A549 treated with dexamethasone at 1 μM for 4 hours (cell line): ENCODE measurements around the gene SYVN1. TPM values are rescaled to one million over a fixed set of nuclear protein-coding genes. Genes with fewer than 3 reads are reported as not detected.

Experiments
- total RNA-seq: library from RNA; stranded (reverse); fragments of 200-300 nt; extraction: Qiagen RNA extraction; gene quantifications from 5 replicates; pipeline ENCODE4 v1.2.3, GENCODE V29; 2022

Gene SYVN1
- total RNA-seq: 24.1 to 42.1 TPM (median 41.2 TPM) in 5 replicates

GRCh38 chr11:65134240-65134951, at the start of gene SYVN1:
Gene SYVN1, minus strand, starts transcription at chr11:65134519. Its CDS starts 918 bp downstream, at chr11:65133601.

GRCh38 chr11:65181569-65182257, 47.4 kb upstream of the SYVN1 start, which contains the start of gene CAPN1:
Gene CAPN1, plus strand, starts transcription at chr11:65181928. Its CDS starts 774 bp downstream, at chr11:65182702.

GRCh38 chr11:65170058-65170534, 35.8 kb upstream of the SYVN1 start, which contains the start of gene SPDYC:
Gene SPDYC, plus strand, starts transcription at chr11:65170233. Its CDS starts 1,125 bp downstream, at chr11:65171358.

GRCh38 chr11:65121865-65122696, 12.2 kb downstream of the SYVN1 start, which contains the start of the genes FAU and MRPL49:
Gene FAU, minus strand, starts transcription at chr11:65122134. Its CDS starts 321 bp downstream, at chr11:65121813.
Gene MRPL49, plus strand, starts transcription at chr11:65122321. Its CDS starts 26 bp downstream, at chr11:65122347.

GRCh38 chr11:65117206-65118096, 16.9 kb downstream of the SYVN1 start, which contains the start of gene ZNHIT2:
Gene ZNHIT2, minus strand, starts transcription at chr11:65117701. Its CDS starts 48 bp downstream, at chr11:65117653.

GRCh38 chr11:65111744-65112545, 22.4 kb downstream of the SYVN1 start, which contains the start of gene TM7SF2:
Gene TM7SF2, plus strand, starts transcription at chr11:65111872. Its CDS starts 144 bp downstream, at chr11:65112016.

GRCh38 chr11:65095974-65096806, 38.1 kb downstream of the SYVN1 start, which contains the start of gene VPS51:
Gene VPS51, plus strand, starts transcription at chr11:65096214. Its CDS starts 37 bp downstream, at chr11:65096251.

GRCh38 chr11:65083834-65084597, 50.3 kb downstream of the SYVN1 start, which contains the start of the genes CDCA5 and ZFPL1:
Gene CDCA5, minus strand, starts transcription at chr11:65084040. Its CDS starts 62 bp downstream, at chr11:65083978.
Gene ZFPL1, plus strand, starts transcription at chr11:65084222. Its CDS starts 477 bp downstream, at chr11:65084699.

Other genes starting within 250 kb of the SYVN1 start
- gene ATG2A, start 217.3 kb downstream of the SYVN1 start, total RNA-seq: 11.0 to 20.8 TPM (median 19.2 TPM) in 5 replicates
- 3.5 to 4.4 TPM (median 4.1 TPM) in 5 replicates for gene PPP2R5B, start 209.8 kb downstream of the SYVN1 start, total RNA-seq
- not detected in 5 replicates for gene GPHA2, start 198.6 kb downstream of the SYVN1 start, total RNA-seq
- not detected in 5 replicates for gene MAJIN, start 162.4 kb downstream of the SYVN1 start, total RNA-seq
- gene BATF2, start 137.5 kb downstream of the SYVN1 start, total RNA-seq: 0.33 to 0.65 TPM (median 0.47 TPM) in 5 replicates
- 172 to 187 TPM (median 178 TPM) in 5 replicates for gene ARL2, start 120.4 kb downstream of the SYVN1 start, total RNA-seq
- gene SNX15, start 107.1 kb downstream of the SYVN1 start, total RNA-seq: 18.9 to 23.9 TPM (median 22.8 TPM) in 5 replicates
- 33.5 to 51.7 TPM (median 49.0 TPM) in 5 replicates for gene SAC3D1, start 93.3 kb downstream of the SYVN1 start, total RNA-seq
- gene NAALADL1, start 76.0 kb downstream of the SYVN1 start, total RNA-seq: 0.18 TPM in 1 of 5 replicates, not detected in the others
- gene CDCA5, start 50.5 kb downstream of the SYVN1 start, total RNA-seq: 64.4 to 77.1 TPM (median 72.9 TPM) in 5 replicates
- gene ZFPL1, start 50.3 kb downstream of the SYVN1 start, total RNA-seq: 33.7 to 38.4 TPM (median 36.4 TPM) in 5 replicates
- gene VPS51, start 38.3 kb downstream of the SYVN1 start, total RNA-seq: 55.8 to 61.2 TPM (median 60.5 TPM) in 5 replicates
- gene TM7SF2, start 22.6 kb downstream of the SYVN1 start, total RNA-seq: 4.6 to 8.6 TPM (median 5.9 TPM) in 5 replicates
- gene ZNHIT2, start 16.8 kb downstream of the SYVN1 start, total RNA-seq: 11.1 to 19.9 TPM (median 19.4 TPM) in 5 replicates
- 854 to 960 TPM (median 861 TPM) in 5 replicates for gene FAU, start 12.4 kb downstream of the SYVN1 start, total RNA-seq
- 66.1 to 73.7 TPM (median 68.6 TPM) in 5 replicates for gene MRPL49, start 12.2 kb downstream of the SYVN1 start, total RNA-seq
- not detected in 5 replicates for gene SPDYC, start 35.7 kb upstream of the SYVN1 start, total RNA-seq
- gene CAPN1, start 47.4 kb upstream of the SYVN1 start, total RNA-seq: 85.0 to 136 TPM (median 126 TPM) in 5 replicates
- 12.0 to 15.3 TPM (median 13.3 TPM) in 5 replicates for gene POLA2, start 127.4 kb upstream of the SYVN1 start, total RNA-seq
- gene CDC42EP2, start 180.3 kb upstream of the SYVN1 start, total RNA-seq: 16.1 to 22.5 TPM (median 19.6 TPM) in 5 replicates
- 38.8 to 42.8 TPM (median 42.2 TPM) in 5 replicates for gene DPF2, start 199.3 kb upstream of the SYVN1 start, total RNA-seq
- gene TIGD3, start 220.2 kb upstream of the SYVN1 start, total RNA-seq: 0.80 to 1.2 TPM (median 1.0 TPM) in 5 replicates
- 10.7 to 16.6 TPM (median 15.4 TPM) in 5 replicates for gene SLC25A45, start 248.1 kb upstream of the SYVN1 start, total RNA-seq